ENCODE data around the gene ZNF813.

DNA sequence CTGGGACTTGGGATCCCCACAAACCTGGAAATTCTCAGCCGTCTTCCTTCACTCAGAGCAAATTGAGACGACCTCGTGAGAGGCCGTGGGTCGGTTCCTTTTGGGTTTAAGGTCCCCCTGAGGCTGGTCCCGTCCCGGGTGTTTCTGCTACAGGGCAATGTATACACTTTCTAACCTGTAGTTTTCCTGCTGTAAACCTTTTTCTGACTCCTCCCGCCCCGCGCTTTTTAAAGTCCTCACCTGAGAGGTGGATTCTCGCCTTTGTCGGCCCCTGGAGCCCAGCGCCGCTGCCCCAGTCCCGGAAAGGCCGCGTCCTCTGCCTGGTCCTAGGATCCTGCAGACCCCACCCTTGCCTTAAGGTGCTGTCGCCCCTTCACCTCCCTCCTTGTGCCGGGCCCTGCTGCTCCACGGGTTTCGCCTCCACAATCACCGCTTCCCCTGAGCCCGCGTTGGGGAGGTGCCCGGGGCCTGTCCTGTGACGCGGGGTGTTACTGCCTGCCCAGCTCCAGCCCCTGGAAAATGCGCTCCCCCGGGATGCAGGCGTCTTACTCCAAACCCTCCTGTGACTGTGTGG lies 35.4 kb upstream of the ZNF813 start:
- no peak for TF ChIP-seq EZH2phosphoT487 (IDR thresholded peaks at IDR 0.05; ENCODE audit: low read depth)
- TF ChIP-seq, protein P1, sequence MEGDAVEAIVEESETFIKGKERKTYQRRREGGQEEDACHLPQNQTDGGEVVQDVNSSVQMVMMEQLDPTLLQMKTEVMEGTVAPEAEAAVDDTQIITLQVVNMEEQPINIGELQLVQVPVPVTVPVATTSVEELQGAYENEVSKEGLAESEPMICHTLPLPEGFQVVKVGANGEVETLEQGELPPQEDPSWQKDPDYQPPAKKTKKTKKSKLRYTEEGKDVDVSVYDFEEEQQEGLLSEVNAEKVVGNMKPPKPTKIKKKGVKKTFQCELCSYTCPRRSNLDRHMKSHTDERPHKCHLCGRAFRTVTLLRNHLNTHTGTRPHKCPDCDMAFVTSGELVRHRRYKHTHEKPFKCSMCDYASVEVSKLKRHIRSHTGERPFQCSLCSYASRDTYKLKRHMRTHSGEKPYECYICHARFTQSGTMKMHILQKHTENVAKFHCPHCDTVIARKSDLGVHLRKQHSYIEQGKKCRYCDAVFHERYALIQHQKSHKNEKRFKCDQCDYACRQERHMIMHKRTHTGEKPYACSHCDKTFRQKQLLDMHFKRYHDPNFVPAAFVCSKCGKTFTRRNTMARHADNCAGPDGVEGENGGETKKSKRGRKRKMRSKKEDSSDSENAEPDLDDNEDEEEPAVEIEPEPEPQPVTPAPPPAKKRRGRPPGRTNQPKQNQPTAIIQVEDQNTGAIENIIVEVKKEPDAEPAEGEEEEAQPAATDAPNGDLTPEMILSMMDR (IDR thresholded peaks at IDR 0.05; ENCODE audit: low read depth, low read length) = no peak
